ENCODE data around the gene TFAP2B.

Gene TFAP2B

GRCh38 chr6:50818673-50819072 is at the start of gene TFAP2B:
TFAP2B (plus strand) TSS chr6:50818871; CDS start chr6:50818892, 21 bp downstream.
- DNase-seq (ENCODE audit: low spot score): no peak

DNA sequence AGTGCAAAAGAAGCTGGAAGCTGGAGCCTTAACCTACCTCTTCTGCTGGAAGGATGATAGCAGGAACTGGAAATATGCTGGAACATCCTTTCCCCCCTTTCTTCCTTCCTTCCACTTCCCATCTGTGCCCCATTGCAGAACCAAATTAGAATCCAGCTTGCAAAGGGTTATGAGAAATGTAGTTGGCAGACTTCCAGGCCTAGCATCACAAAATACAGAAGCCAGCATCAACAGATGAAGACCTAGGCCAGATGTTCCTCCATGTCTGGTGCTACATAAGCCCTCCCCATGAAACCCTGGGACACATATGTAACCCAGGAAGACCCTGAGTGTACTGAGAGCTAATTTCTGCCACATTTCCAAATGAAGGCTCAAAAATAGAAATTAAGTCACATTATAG is 40.0 kb upstream of the TFAP2B start:
- no peak for DNase-seq (ENCODE audit: low spot score)

GRCh38 chr6:50780382-50780781 is 38.3 kb upstream of the TFAP2B start:
- no peak for DNase-seq (ENCODE audit: low spot score)

- DNase-seq (ENCODE audit: low spot score): no peak
These were observed 32.8 kb upstream of the TFAP2B start for GRCh38 chr6:50785921-50786320.

- peak; percentile 54 for DNase-seq (ENCODE audit: low spot score)
These were observed 26.7 kb upstream of the TFAP2B start for GRCh38 chr6:50791900-50792508.

GRCh38 chr6:50792771-50793170 is 25.9 kb upstream of the TFAP2B start:
- DNase-seq (ENCODE audit: low spot score): no peak

DNA sequence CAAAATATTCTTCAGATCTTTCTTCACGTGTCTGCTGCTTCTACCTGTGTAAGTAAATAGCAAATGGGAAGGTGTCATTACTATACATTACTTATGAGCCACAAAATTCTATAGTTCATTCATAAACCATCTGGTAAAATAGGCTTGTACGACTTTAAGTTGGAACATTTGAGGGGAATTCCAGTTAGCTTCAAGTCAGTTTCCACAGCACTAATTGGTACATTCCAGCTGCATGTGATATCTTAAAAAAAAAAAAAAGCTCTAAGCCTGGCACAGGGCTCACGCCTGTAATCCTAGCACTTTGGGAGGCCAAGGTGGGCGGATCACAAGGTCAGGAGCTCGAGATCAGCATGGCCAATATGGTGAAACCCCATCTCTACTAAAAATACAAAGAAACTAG is 23.1 kb upstream of the TFAP2B start:
- DNase-seq (ENCODE audit: low spot score): no peak

GRCh38 chr6:50804283-50804682 is 14.4 kb upstream of the TFAP2B start:
- no peak for DNase-seq (ENCODE audit: low spot score)

DNA sequence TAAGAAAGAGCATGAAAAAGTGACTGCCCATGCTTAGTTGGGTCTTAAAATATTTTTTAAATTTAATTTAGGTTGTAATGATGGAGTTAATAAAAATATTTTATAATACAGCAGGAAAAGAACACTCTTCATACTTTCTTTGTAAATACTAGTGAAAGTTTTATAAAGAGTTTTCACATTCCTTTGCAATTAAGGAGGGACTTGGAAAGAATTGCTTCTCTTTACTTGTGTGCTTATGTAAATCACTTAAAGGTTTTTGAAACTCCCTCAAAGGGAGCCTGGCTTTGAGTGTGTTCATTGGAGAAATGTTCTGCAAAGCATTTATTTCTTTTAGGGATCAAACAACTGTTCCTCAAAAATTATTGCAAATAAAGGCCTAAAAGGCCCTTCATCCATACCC is 11.6 kb upstream of the TFAP2B start:
- no peak for DNase-seq (ENCODE audit: low spot score)

- DNase-seq (ENCODE audit: low spot score): peak; percentile 24
These were observed 3.1 kb upstream of the TFAP2B start for GRCh38 chr6:50815436-50816114.

DNA sequence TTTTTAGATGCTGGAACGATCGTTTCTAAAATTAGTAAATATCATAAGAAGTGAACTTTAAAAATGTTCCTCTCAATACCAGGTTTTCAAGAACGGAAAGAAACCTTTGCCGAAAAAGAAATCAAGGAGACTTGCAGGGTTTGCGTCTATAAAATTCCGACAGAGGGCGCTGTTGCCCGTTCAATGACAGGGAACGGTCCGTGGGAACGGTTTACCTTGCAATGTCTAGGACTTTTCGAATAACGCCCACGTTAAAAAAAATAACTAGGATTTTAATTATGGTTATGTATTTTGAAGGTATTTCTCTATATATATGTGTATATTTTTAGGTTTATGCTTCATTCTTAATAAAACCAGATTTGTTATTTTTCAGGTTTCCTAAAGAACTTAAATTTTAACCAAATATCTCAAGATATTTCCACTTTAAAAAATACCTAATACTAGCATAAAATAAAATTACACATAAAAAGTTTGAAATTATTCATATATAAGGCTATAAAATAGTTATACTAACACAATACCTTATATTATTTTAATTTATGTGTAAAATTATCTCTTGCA is 2.5 kb upstream of the TFAP2B start:
- DNase-seq (ENCODE audit: low spot score): peak; percentile 70

DNA sequence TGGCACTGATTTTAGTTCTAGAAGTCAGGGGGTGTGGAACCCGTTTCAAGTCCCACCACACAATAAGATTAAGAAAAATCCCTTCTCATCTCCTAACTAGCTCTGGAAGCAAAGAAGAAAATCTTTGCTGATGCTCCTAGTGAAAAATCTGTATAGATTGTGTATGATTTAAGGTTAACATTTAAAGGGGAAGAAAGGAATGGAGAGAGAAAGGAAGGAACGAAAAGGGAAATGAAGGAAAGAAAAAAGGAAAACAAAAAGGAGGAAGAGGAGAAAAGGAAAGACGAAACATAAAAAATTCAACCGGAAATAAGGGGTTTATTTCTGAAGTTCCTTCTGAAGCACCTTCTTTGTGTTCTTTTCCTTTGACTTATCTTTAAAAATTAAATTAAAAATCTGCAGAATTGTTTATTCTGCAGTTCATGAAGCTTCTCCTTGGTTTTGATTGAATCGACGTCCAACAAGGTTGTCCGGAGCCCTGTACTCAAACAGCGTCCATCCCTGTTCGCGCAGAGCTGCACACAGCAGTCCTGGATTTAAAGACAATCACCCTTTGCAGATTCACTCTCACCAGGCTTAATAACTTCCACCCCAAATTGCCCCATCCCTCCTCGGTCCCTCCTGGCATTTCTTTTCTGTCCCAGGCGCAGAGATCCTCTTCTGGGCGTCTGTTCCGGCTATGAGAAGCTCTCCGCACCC is 1.6 kb upstream of the TFAP2B start:
- no peak for DNase-seq (ENCODE audit: low spot score)

GRCh38 chr6:50817646-50817950 is 1.1 kb upstream of the TFAP2B start:
- DNase-seq (ENCODE audit: low spot score): no peak

DNA sequence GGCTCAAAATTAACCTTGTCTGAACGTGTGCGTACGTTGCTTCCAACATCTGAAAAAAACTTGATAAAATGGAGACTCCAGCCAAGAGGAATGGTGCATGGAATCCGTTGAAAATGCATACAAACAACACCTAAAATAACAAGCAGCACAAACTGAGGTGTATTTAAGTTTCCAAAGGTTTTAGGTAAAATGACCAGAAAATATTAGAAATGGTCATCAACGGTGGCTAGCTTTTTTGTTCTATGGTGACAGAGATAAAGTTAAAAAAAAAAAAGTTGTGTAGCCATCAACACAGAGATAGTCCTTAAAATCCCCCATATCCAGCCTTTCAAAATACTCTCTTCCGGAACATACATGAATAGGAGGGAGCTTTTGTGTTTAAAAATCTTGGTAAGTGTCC is 651 bp upstream of the TFAP2B start:
- DNase-seq (ENCODE audit: low spot score): no peak

DNA sequence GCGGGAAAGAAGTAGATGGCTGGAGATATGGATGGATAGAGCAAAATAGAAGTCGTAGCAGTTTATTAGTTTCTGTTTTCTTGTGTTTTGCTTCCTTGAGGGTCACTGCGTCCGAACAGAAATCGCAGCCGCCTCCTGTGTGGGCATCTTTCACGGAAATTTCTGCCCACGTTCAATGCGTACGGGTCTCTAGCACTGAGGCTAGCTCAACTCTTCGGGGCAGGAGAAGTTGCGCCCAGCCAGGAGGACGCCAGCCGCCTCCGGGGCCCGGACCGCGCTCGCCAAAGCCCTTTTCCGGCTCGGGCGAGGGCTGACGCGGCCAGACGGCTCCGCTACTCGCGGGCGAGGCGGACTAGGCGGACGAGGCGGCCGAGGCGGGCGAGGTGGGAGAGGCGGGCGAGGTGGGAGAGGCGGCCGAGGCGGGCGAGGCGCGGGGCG is 814 bp downstream of the TFAP2B start:
- no peak for DNase-seq (ENCODE audit: low spot score)

- DNase-seq (ENCODE audit: low spot score): no peak
These were observed 1.5 kb downstream of the TFAP2B start for GRCh38 chr6:50819904-50820868.

DNA sequence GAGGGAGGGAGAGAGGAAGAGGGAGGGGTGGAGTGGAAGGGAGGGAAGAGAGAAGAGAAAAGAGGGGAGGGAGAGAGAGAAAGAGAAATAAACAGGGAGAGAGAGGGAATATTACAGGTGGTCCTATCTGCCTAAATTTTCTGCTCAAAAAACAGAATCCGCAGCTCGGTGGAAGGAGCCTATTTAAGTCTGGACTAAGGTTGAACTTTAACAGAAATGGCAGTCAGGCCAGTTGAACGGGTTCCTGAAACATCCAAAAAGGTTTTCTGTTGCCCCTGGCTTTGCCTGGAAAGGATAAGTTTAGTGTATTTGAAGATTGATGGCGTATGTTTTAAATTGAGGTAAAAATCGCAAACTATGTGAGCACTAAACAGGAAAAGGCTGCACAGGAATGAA is 2.2 kb downstream of the TFAP2B start:
- no peak for DNase-seq (ENCODE audit: low spot score)

- DNase-seq (ENCODE audit: low spot score): no peak
These were observed 2.9 kb downstream of the TFAP2B start for GRCh38 chr6:50821441-50822077.

DNA sequence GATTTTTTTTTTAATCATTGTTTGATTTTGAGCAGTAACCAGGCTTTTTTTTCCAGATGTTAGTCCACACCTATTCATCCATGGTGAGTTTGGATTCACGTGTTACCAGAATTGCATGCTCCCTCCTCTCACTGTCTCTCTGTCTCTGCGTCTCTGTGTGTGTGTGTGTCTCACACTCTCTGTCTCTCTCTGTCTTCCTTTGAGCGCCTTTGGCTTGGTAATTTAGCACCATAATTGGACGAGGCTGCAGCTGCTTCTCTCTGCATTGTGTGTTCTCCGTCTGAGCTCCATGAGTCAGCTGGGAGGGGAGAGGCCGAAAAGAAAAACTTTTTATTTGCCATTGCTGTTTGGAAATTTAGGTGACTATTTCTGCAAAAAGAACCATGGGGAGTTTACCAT is 3.4 kb downstream of the TFAP2B start:
- DNase-seq (ENCODE audit: low spot score): no peak

DNA sequence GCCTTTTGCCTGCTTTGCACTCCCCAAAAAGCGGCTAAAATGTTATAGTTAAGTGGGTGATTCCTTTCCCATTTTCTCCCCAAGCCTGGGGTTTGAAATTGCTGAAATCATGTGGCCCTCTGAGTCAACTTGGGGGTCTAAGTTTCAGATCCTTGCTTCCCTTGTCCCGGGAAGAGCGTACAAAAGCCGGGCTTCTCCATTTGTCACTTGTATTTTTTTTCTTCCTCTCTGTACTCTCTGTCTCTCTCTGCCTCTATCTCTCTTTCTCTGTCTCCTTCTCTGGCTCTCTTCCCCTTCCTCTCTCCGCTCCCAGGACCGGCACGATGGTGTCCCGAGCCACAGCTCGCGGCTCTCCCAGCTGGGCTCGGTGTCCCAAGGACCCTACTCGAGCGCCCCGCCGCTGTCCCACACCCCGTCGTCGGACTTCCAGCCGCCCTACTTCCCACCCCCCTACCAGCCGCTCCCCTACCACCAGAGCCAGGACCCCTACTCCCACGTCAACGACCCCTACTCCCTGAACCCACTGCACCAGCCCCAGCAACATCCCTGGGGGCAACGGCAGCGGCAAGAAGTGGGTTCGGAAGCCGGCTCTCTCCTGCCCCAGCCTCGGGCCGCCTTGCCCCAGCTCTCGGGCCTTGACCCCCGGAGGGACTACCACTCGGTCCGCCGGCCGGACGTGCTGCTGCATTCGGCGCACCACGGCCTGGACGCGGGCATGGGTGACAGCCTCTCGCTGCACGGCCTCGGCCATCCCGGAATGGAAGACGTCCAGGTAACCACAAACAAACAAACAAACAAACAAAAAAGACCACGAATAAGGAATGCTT is 4.6 kb downstream of the TFAP2B start:
- DNase-seq (ENCODE audit: low spot score): no peak

GRCh38 chr6:50824552-50824951 is 5.9 kb downstream of the TFAP2B start:
- no peak for DNase-seq (ENCODE audit: low spot score)
